Immature natural killer cell (primary cell): Measurements from ENCODE around the gene SLAIN2. TPM values are rescaled to one million over a fixed set of nuclear protein-coding genes. Genes with fewer than 3 reads are reported as not detected.
A peak's percentile ranks its signal among the peaks of the same experiment; 100 is the strongest.

ENCODE experiments used
- DNase-seq, 3 donors: peaks; one replicate each; pipeline ENCODE4 v3.0.0; 2022; ENCODE audit warnings: mixed read lengths in 1 of 3
- H3K27ac Mint-ChIP-seq, 6 donors: one replicate each; pipeline ENCODE4 v1.8.0; 2020; ENCODE audit warnings: mixed read lengths in 6 of 6, mild to moderate bottlenecking in 5 of 6, inconsistent platforms in 4 of 6, moderate library complexity in 3 of 6
- H3K27me3 Mint-ChIP-seq, 3 donors: one replicate each; pipeline ENCODE4 v1.8.0; 2020 to 2021; ENCODE audit warnings: low read depth in 3 of 3, mild to moderate bottlenecking in 3 of 3, mixed read lengths in 3 of 3, moderate library complexity in 3 of 3, inconsistent platforms in 1 of 3
- H3K36me3 Mint-ChIP-seq, 3 donors: one replicate each; pipeline ENCODE4 v1.8.0; 2020; ENCODE audit warnings: mixed read lengths in 3 of 3, inconsistent platforms in 2 of 3, mild to moderate bottlenecking in 2 of 3
- H3K4me1 Mint-ChIP-seq, 2 donors: one replicate each; pipeline ENCODE4 v1.8.0; 2020; ENCODE audit warnings: inconsistent platforms in 2 of 2, mild to moderate bottlenecking in 2 of 2, mixed read lengths in 2 of 2, moderate library complexity in 1 of 2
- H3K4me3 Mint-ChIP-seq, 5 donors: one replicate each; pipeline ENCODE4 v1.8.0; 2020; ENCODE audit warnings: mild to moderate bottlenecking in 5 of 5, mixed read lengths in 5 of 5, inconsistent platforms in 3 of 5, moderate library complexity in 3 of 5
- H3K9me3 Mint-ChIP-seq, 6 donors: one replicate each; pipeline ENCODE4 v1.8.0; 2020; ENCODE audit warnings: mild to moderate bottlenecking in 6 of 6, mixed read lengths in 6 of 6, inconsistent platforms in 4 of 6, moderate library complexity in 3 of 6
- polyA plus RNA-seq, 3 donors: library from polyadenylated mRNA; unstranded; fragments of 300-500 nt; fragmentation: Illumina TruSeq; gene quantifications; one replicate each; pipeline ENCODE4 v1.2.3, GENCODE V29; 2021

The SLAIN2 gene
- polyA plus RNA-seq, 3 donors from 2014 or later, result 15.0 to 36.5 (median 28.4) TPM

- Mint-ChIP-seq H3K4me1 (peaks cover 56 to 70% of the 10 kb centered on the region in 2 donors), H3K27ac (peak overlapping the region in 2 of 6 donors; percentile 13 to 25)
These were observed 25.3 kb downstream of the SLAIN2 start for GRCh38 chr4:48366611-48367010.

GRCh38 chr4:48367016-48367415 lies 25.7 kb downstream of the SLAIN2 start:
- Mint-ChIP-seq H3K36me3 (no peaks in the 10 kb centered on the region), H3K9me3 (no peaks in the 10 kb centered on the region), H3K4me1 (peaks cover 56 to 66% of the 10 kb centered on the region in 2 donors), H3K4me3 (no peak overlapping the region), H3K27ac (peak overlapping the region in 2 of 6 donors; percentile 45 to 65), H3K27me3 (no peaks in the 10 kb centered on the region)
- no peak for DNase-seq

More at GRCh38 chr4:48366611-48367010, 25.3 kb downstream of the SLAIN2 start:
- Mint-ChIP-seq H3K9me3 (no peaks in the 10 kb centered on the region), H3K4me3 (no peak overlapping the region), H3K27me3 (no peaks in the 10 kb centered on the region), H3K36me3 (no peaks in the 10 kb centered on the region)
- no peak for DNase-seq

GRCh38 chr4:48368389-48368788 lies 27.1 kb downstream of the SLAIN2 start:
- Mint-ChIP-seq H3K36me3 (no peaks in the 10 kb centered on the region), H3K4me1 (peaks cover 55 to 67% of the 10 kb centered on the region in 2 donors), H3K9me3 (no peaks in the 10 kb centered on the region)

GRCh38 chr4:48369248-48369647 lies 27.9 kb downstream of the SLAIN2 start:
- H3K36me3 Mint-ChIP-seq, result no peaks in the 10 kb centered on the region
- peak overlapping the region in 1 of 5 donors; percentile 46 for H3K4me3 Mint-ChIP-seq
- no peaks in the 10 kb centered on the region for H3K9me3 Mint-ChIP-seq
- peaks cover 55 to 70% of the 10 kb centered on the region in 2 donors for H3K4me1 Mint-ChIP-seq
- DNase-seq, result no peak
- peak overlapping the region; percentile 0 to 88 (median 58) for H3K27ac Mint-ChIP-seq
- no peaks in the 10 kb centered on the region for H3K27me3 Mint-ChIP-seq

More at GRCh38 chr4:48368389-48368788, 27.1 kb downstream of the SLAIN2 start:
- H3K4me3 Mint-ChIP-seq, result no peak overlapping the region
- H3K27me3 Mint-ChIP-seq, result no peaks in the 10 kb centered on the region
- H3K27ac Mint-ChIP-seq, result peak overlapping the region in 1 of 6 donors; percentile 40
- no peak for DNase-seq

GRCh38 chr4:48369771-48370170 lies 28.4 kb downstream of the SLAIN2 start:
- DNase-seq, result no peak
- Mint-ChIP-seq H3K27ac (peak overlapping the region; percentile 0 to 64 (median 41)), H3K9me3 (no peaks in the 10 kb centered on the region), H3K4me3 (peak overlapping the region in 1 of 5 donors; percentile 32), H3K4me1 (peaks cover 59 to 75% of the 10 kb centered on the region in 2 donors), H3K36me3 (no peaks in the 10 kb centered on the region), H3K27me3 (no peaks in the 10 kb centered on the region)

- no peaks in the 10 kb centered on the region for H3K9me3 Mint-ChIP-seq
- H3K36me3 Mint-ChIP-seq, result no peaks in the 10 kb centered on the region
- peak in 2 of 3 donors; percentile 7 to 17 for DNase-seq
- H3K27me3 Mint-ChIP-seq, result no peaks in the 10 kb centered on the region
- peak overlapping the region; percentile 20 to 79 (median 65) for H3K4me3 Mint-ChIP-seq
- peak overlapping the region; percentile 75 to 90 (median 84) for H3K27ac Mint-ChIP-seq
- H3K4me1 Mint-ChIP-seq, result peaks cover 60 to 78% of the 10 kb centered on the region in 2 donors
These were observed 29.2 kb downstream of the SLAIN2 start for GRCh38 chr4:48370260-48371134.

GRCh38 chr4:48372272-48372671 lies 30.9 kb downstream of the SLAIN2 start:
- Mint-ChIP-seq H3K27ac (peak overlapping the region in 1 of 6 donors; percentile 5), H3K27me3 (no peaks in the 10 kb centered on the region), H3K4me1 (peaks cover 49 to 66% of the 10 kb centered on the region in 2 donors), H3K9me3 (no peaks in the 10 kb centered on the region), H3K36me3 (no peaks in the 10 kb centered on the region), H3K4me3 (no peak overlapping the region)
- DNase-seq, result no peak

GRCh38 chr4:48375651-48376304 lies 34.4 kb downstream of the SLAIN2 start:
- H3K4me3 Mint-ChIP-seq, result no peak overlapping the region
- H3K4me1 Mint-ChIP-seq, result peaks cover 34 to 63% of the 10 kb centered on the region in 2 donors
- peak overlapping the region in 4 of 6 donors; percentile 18 to 54 (median 29) for H3K27ac Mint-ChIP-seq
- H3K27me3 Mint-ChIP-seq, result no peaks in the 10 kb centered on the region
- H3K9me3 Mint-ChIP-seq, result no peaks in the 10 kb centered on the region
- no peak for DNase-seq
- H3K36me3 Mint-ChIP-seq, result no peaks in the 10 kb centered on the region

- DNase-seq, result no peak
- Mint-ChIP-seq H3K4me3 (no peak overlapping the region), H3K27ac (peak overlapping the region in 4 of 6 donors; percentile 15 to 61 (median 24)), H3K4me1 (peaks cover 22 to 57% of the 10 kb centered on the region in 2 donors), H3K36me3 (peaks cover 5 to 10% (median 9%) of the 10 kb centered on the region in 3 donors), H3K27me3 (no peaks in the 10 kb centered on the region), H3K9me3 (no peaks in the 10 kb centered on the region)
These were observed 38.4 kb downstream of the SLAIN2 start for GRCh38 chr4:48379587-48380180.

- Mint-ChIP-seq H3K36me3 (peaks cover 9 to 15% (median 13%) of the 10 kb centered on the region in 3 donors), H3K27ac (peak overlapping the region in 4 of 6 donors; percentile 41 to 65 (median 60)), H3K4me1 (peaks cover 17 to 51% of the 10 kb centered on the region in 2 donors)
These were observed 39.3 kb downstream of the SLAIN2 start for GRCh38 chr4:48380583-48381167.

GRCh38 chr4:48388525-48389154 lies 47.3 kb downstream of the SLAIN2 start:
- Mint-ChIP-seq H3K27ac (no peak overlapping the region), H3K4me3 (no peak overlapping the region), H3K27me3 (peaks cover 0 to 2% (median 0%) of the 10 kb centered on the region in 3 donors), H3K9me3 (no peaks in the 10 kb centered on the region), H3K36me3 (peaks cover 14 to 18% (median 16%) of the 10 kb centered on the region in 3 donors), H3K4me1 (peaks cover 2 to 16% of the 10 kb centered on the region in 2 donors)
- no peak for DNase-seq

More at GRCh38 chr4:48380583-48381167, 39.3 kb downstream of the SLAIN2 start:
- Mint-ChIP-seq H3K4me3 (no peak overlapping the region), H3K27me3 (no peaks in the 10 kb centered on the region), H3K9me3 (no peaks in the 10 kb centered on the region)
- no peak for DNase-seq

- peaks cover 20 to 32% of the 10 kb centered on the region in 2 donors for H3K4me1 Mint-ChIP-seq
- H3K4me3 Mint-ChIP-seq, result no peak overlapping the region
- H3K27me3 Mint-ChIP-seq, result no peaks in the 10 kb centered on the region
- peaks cover 13 to 27% (median 26%) of the 10 kb centered on the region in 3 donors for H3K36me3 Mint-ChIP-seq
- no peak for DNase-seq
- H3K9me3 Mint-ChIP-seq, result no peaks in the 10 kb centered on the region
- no peak overlapping the region for H3K27ac Mint-ChIP-seq
These were observed 54.7 kb downstream of the SLAIN2 start for GRCh38 chr4:48396043-48396442.

GRCh38 chr4:48400416-48400815 lies 59.1 kb downstream of the SLAIN2 start:
- H3K27ac Mint-ChIP-seq, result no peak overlapping the region
- no peaks in the 10 kb centered on the region for H3K9me3 Mint-ChIP-seq
- no peaks in the 10 kb centered on the region for H3K27me3 Mint-ChIP-seq
- H3K4me3 Mint-ChIP-seq, result no peak overlapping the region
- peaks cover 38 to 60% of the 10 kb centered on the region in 2 donors for H3K4me1 Mint-ChIP-seq
- DNase-seq, result no peak
- H3K36me3 Mint-ChIP-seq, result peaks cover 10 to 27% (median 22%) of the 10 kb centered on the region in 3 donors
